Activated CD8-positive, alpha-beta memory T cell treated with anti-CD3 and anti-CD28 coated beads for 36 hours (primary cell): Measurements from ENCODE around the gene GATB. TPM values are rescaled to one million over a fixed set of nuclear protein-coding genes. Genes with fewer than 3 reads are reported as not detected.

Experiments used
- CTCF ChIA-PET: fragments of 350-600 bp; sonication (Branson Sonifier 250); formaldehyde crosslinking; loops from one replicate; lab custom pipeline; 2021; ENCODE audit warnings: antibody characterized with exemption; lab: Charles Lee
- POLR2A ChIA-PET: fragments of 350-600 bp; sonication (Branson Sonifier 250); formaldehyde crosslinking; loops from one replicate; lab custom pipeline; 2021; ENCODE audit warnings: antibody characterized with exemption; lab: Charles Lee
- total RNA-seq, 2 experiments: library from RNA; stranded (reverse); gene quantifications; one replicate each; pipeline ENCODE4 v1.2.3, GENCODE V29; 2021

The GATB gene
- total RNA-seq, 2 experiments from 2014 or later = 25.7 to 30.0 TPM

- CTCF ChIA-PET = no interaction called here
- POLR2A ChIA-PET = no interaction called here
Observed at GRCh38 chr4:151685303-151685702, 75.5 kb downstream of the GATB start.

- POLR2A ChIA-PET = no interaction called here
- CTCF ChIA-PET = no interaction called here
Observed at GRCh38 chr4:151681085-151681484, 79.7 kb downstream of the GATB start.

DNA sequence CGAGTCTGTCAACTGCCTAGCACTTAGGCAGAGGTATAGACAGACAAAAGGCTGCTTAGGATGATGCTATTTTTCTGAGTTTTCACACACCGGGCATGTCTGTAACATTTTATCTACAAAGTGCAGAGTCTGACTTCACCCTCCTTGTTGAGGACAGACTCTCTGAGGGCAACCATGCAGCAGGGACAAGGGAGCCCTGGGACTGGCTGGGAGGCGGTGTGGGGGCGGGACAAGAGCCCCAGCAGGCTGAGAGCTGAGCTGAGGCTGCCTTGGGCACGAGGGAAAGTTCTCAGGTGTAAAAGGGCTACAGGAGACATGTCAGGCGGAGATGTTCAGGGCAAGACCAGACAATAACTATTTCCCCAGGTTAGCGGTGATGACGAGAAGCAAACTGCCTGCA lies 81.6 kb downstream of the GATB start:
- ChIA-PET POLR2A (no interaction called here), CTCF (no interaction called here)

DNA sequence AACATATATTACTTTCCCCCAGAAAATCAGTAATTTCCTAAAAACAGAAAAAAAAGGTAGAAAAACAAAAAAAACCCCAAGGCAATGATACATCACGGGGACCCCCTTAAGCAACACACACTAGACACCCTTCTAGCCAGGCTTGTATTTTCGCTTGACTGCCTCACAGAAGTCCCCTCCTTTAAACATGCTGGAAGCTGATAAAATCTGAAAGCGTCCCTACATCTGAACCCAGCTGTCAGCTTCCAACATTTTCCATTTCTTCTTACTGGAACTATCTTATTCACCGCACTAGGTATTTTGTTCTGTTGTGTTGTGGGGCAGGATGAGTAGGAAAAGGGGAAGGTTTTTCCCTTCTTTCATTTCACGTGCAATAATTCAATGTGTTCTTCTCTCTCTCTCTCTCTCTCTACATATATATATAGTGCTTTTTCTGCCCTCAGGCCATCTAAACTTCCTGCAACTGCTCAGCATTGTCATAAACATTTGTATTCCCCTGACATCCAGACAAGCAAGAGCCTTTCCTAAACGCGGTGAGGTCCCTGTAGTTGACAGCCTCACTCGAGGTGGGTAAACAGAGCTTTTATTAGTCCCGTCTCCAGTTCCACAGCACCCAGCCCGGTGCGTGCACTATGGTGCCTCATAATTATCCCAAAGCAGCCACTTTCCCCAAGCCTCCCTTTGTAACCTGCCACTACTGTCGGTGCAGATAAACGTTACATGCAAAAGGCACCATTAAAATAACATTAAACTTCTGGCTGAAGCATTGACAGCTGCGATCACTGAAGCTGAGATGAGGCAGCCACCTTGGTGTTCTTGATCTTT lies 82.5 kb downstream of the GATB start:
- POLR2A ChIA-PET = interaction anchor here (0.6 kb wide), 1 partner anchor 1043 kb away, joined by 4 read pairs; no protein-coding TSS in a partner anchor
- CTCF ChIA-PET = no interaction called here

GRCh38 chr4:151677193-151677592 lies 83.6 kb downstream of the GATB start:
- ChIA-PET CTCF (no interaction called here), POLR2A (no interaction called here)

GRCh38 chr4:151676301-151676700 lies 84.5 kb downstream of the GATB start:
- ChIA-PET POLR2A (no interaction called here), CTCF (no interaction called here)

DNA sequence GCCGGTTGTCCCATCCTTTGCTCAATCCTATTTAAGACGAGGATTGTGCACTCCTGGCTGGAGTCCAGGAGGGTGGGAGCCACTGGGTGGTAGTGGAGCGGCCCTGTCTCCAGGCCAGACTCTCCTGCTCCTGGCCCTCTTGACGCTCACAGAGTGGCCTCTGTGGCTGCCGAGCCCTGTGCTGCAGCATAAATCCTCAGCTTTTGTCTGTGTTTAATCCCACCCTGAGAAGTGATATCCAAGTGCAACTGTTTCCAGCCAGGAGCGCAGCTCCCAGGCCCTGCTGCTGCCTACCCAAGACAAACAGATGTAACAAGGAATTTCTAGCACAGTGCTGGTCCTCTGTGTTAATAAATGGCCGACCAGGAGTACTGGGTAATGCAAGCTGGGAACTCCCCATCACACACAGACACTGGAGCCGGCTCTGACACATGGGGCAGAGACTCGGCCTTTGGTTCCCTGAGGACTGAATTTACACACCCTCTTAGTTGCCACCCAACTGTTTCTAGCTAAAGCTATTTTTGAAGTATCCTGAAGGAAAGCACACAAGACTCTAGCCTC lies 85.3 kb downstream of the GATB start:
- CTCF ChIA-PET = no interaction called here
- POLR2A ChIA-PET = no interaction called here

- POLR2A ChIA-PET = no interaction called here
- CTCF ChIA-PET = no interaction called here
Observed at GRCh38 chr4:151674804-151675391, 85.9 kb downstream of the GATB start.

- POLR2A ChIA-PET = no interaction called here
- CTCF ChIA-PET = no interaction called here
Observed at GRCh38 chr4:151673908-151674520, 86.8 kb downstream of the GATB start.

DNA sequence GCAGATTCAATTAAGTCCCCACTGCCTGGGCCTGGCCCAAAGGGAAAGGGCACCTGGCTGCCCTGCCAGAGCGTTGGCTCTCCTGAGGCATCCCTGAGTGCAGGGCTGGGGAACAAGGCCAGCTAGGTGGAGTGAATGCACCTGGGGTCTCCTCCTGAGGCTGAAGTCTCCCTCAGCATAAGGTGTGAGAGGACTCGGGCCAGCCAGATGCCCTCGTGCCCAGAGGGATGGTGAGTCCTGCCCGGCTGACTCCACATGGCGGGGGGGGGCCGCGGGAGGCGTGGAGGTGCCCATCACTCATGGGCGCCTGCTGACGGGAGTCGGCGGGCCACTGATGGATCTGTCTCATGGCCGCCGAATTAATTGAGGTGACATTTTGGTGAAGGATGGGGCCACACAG lies 87.8 kb downstream of the GATB start:
- ChIA-PET CTCF (no interaction called here), POLR2A (no interaction called here)

GRCh38 chr4:151671541-151672059 lies 89.2 kb downstream of the GATB start:
- POLR2A ChIA-PET = interaction anchor here (0.6 kb wide), 1 partner anchor 228 kb away, joined by 3 read pairs; no protein-coding TSS in a partner anchor
- CTCF ChIA-PET = no interaction called here

DNA sequence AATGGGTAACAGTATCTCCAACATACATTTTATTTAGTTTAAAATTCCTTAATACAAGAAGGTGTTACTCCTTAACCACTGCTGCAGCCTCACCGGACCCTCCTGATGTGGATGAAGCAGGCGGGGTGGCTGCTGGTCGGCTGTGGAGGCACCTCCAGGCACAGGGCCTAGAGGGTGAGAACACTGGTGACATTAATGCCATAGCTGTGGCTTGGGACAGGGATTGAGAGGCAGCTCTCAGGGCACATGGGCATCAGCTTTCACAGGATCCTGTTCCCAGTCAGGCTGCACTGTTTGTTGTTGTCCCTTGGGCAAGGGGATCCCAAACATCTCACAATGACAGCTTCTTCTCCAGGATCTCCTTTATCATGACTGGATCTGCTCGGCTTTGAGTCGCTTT lies 90.0 kb downstream of the GATB start:
- ChIA-PET CTCF (no interaction called here), POLR2A (no interaction called here)

DNA sequence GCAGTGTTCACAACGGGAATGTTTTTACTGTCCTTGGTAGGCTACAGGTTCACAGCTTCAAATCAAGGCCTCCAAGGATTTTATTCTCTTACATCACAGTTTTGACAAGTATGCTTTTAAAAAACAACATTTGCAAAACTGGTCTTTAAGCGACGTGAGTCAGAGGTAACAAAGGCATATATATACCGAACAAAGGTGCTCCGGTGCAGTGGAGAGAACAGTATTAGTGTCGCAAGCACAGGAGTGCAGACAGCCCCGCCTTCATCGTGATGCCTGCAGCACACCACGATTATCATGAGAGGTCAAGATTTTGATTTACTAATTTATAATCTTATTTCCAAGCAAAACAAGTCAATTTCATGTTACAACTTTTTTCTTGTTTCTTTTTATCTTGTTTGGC lies 90.8 kb downstream of the GATB start:
- CTCF ChIA-PET = no interaction called here

GRCh38 chr4:151668689-151669402 lies 92.0 kb downstream of the GATB start:
- ChIA-PET POLR2A (no interaction called here), CTCF (interaction anchor here (1.1 kb wide), 1 partner anchor 14 kb away, joined by 3 read pairs; no protein-coding TSS in a partner anchor)

More for the DNA sequence above, 90.8 kb downstream of the GATB start:
- POLR2A ChIA-PET = no interaction called here

DNA sequence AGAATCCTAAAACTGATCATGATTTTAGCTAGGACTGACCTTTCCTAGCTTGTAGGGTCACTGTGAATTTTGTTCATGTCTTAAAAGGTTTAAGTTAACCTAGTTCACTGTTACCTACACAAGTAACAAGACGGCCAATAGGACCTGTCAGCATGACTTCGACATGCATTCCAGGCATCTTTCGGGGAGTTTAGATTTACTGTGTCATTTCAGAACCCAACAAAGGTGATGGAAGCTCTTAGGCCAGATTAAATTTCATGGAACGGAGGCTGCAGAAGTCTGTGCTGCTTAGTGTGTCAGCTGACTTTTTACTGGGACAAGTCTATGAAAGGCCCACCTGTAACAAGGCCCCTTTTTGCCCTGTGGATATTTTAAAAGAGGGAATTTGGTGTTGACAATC lies 93.1 kb downstream of the GATB start:
- CTCF ChIA-PET = no interaction called here
- POLR2A ChIA-PET = interaction anchor here (0.6 kb wide), 1 partner anchor 318 kb away, joined by 5 read pairs; no protein-coding TSS in a partner anchor

- POLR2A ChIA-PET = no interaction called here
- CTCF ChIA-PET = no interaction called here
Observed at GRCh38 chr4:151667048-151667447, 93.8 kb downstream of the GATB start.

DNA sequence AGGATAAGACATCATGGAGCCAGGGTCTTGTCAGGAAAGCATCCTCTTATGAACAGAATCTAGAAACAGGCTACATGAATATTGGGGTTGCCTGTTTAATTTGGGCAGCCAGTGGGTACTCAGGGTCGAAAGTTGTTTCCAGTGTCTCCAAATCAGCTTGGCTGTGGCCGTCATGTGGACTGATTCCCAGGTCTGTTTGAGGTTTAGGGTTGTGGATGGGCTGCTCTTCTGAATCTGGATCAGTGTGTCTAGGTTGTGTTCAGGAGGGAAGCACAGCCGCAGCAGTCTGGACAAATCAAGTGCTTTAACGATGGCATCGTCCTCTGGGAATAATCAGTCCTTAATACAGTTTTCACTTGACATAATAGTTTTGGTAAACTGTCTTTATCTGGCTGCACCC lies 94.3 kb downstream of the GATB start:
- CTCF ChIA-PET = no interaction called here
- POLR2A ChIA-PET = no interaction called here

DNA sequence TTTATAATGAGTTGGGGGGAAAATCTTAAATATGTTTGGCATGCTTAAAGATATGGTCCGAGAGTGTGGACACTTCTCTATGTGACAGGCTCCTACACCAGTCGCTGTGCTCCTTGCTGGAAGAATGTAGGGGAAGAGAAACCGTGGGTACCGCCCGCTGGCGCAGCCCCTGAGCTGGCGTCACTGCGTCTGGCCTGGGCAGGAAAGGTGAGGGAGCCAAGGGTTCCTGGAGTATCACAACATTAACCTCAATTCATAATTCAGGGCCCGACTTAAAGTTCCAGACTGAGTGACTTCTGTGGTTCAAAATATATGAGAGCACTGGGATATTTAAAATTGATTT lies 95.1 kb downstream of the GATB start:
- CTCF ChIA-PET = no interaction called here

GRCh38 chr4:151665022-151665784 lies 95.6 kb downstream of the GATB start:
- POLR2A ChIA-PET = no interaction called here
- CTCF ChIA-PET = no interaction called here

More for the DNA sequence above, 95.1 kb downstream of the GATB start:
- POLR2A ChIA-PET = no interaction called here
